ENCODE data around the gene ADAMTSL1.

DNA sequence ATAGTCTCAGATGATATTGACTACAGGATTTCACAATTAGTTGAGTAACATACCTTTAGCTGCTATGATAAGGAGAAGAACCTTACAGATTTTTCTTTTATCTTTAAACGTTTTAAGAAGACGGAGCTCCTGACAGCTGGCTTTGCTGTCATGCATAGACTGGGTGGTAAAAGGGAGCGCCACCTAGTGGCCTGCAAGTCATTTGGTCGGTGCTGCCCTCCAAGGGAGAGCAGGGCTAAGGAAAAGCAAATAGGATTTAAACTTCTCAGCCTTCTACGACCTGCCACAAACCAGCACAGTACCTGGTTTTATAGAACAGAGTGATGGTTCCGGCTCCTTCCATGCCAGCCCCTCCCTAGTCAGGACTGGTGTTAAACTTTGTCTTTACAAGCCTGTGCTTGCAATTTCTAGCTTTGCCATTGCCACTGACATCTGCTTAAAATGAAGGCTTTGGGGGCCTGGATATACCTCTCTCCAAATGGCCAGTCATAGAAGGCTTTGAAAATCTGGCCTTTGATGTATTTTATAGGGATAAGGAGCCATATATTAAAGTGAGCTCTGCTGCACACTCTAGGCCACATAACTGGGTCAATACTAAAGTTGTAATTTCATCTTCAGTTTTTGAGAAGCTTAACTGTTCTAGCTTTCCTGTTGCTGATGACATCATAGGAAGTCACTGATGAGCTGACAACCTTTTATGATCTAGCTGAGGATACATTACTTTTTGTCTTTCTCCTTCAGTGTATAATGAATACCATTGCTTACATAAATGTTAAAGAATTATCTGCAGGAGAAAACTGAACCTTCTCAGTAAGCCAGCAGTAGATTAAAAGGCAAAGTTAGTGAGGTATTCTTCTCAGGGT, 31.1 kb upstream of the ADAMTSL1 start:
- TF ChIP-seq, protein P1, sequence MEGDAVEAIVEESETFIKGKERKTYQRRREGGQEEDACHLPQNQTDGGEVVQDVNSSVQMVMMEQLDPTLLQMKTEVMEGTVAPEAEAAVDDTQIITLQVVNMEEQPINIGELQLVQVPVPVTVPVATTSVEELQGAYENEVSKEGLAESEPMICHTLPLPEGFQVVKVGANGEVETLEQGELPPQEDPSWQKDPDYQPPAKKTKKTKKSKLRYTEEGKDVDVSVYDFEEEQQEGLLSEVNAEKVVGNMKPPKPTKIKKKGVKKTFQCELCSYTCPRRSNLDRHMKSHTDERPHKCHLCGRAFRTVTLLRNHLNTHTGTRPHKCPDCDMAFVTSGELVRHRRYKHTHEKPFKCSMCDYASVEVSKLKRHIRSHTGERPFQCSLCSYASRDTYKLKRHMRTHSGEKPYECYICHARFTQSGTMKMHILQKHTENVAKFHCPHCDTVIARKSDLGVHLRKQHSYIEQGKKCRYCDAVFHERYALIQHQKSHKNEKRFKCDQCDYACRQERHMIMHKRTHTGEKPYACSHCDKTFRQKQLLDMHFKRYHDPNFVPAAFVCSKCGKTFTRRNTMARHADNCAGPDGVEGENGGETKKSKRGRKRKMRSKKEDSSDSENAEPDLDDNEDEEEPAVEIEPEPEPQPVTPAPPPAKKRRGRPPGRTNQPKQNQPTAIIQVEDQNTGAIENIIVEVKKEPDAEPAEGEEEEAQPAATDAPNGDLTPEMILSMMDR (IDR thresholded peaks at IDR 0.05), result peak in 5 of 6 experiments; percentile 14 to 70 (median 65)
- TF ChIP-seq POLR2A (IDR thresholded peaks at IDR 0.05), result no peak
